OCI-LY3 (cell line): Measurements from ENCODE around the gene SLC38A11.
A peak's percentile ranks its signal among the peaks of the same experiment; 100 is the strongest.

Source experiments
- H2AFZ ChIP-seq: fragments of 200-600, 300-600 bp; shearing (Covaris generic); 2 replicates; pipeline ENCODE4 v1.6.0; 2014; ENCODE audit warnings: antibody characterized with exemption, low read depth, low read length
- H3K27ac ChIP-seq: fragments of 200-600, 300-600 bp; sonication (generic); 2 replicates; pipeline ENCODE4 v1.5.1; 2014; ENCODE audit warnings: mild to moderate bottlenecking, low read length, moderate library complexity, mixed read lengths
- H3K27me3 ChIP-seq: fragments of 200-600, 300-600 bp; sonication (generic); 2 replicates; pipeline ENCODE4 v1.6.1; 2014; ENCODE audit warnings: low read depth, low read length, mixed read lengths
- H3K36me3 ChIP-seq: fragments of 200-600, 300-600 bp; sonication (generic); replicated peaks from 2 replicates; pipeline ENCODE3; 2014; ENCODE audit warnings: low read depth, low read length, mixed read lengths
- H3K4me1 ChIP-seq: fragments of 300-600, 200-600 bp; sonication (generic); 2 replicates; pipeline ENCODE4 v1.6.1; 2014; ENCODE audit warnings: low read length, mixed read lengths
- H3K4me2 ChIP-seq: fragments of 200-600, 300-600 bp; sonication (generic); 2 replicates; pipeline ENCODE4 v1.6.1; 2014; ENCODE audit warnings: low read length, mixed read lengths
- H3K4me3 ChIP-seq: fragments of 300-600, 200-600 bp; sonication (generic); 2 replicates; pipeline ENCODE4 v1.5.1; 2014; ENCODE audit warnings: antibody characterized with exemption, mild to moderate bottlenecking, low read length, moderate library complexity
- H3K79me2 ChIP-seq: fragments of 300-600, 200-600 bp; shearing (Covaris generic); 2 replicates; pipeline ENCODE4 v1.6.1; 2014; ENCODE audit warnings: mild to moderate bottlenecking, low read length, mixed read lengths
- H3K9ac ChIP-seq: fragments of 300-600, 200-600 bp; shearing (Covaris generic); 2 replicates; pipeline ENCODE4 v1.6.0; 2014; ENCODE audit warnings: mild to moderate bottlenecking, low read length, moderate library complexity
- H3K9me3 ChIP-seq: fragments of 200-600, 300-600 bp; shearing (Covaris generic); 2 replicates; pipeline ENCODE4 v1.6.1; 2014; ENCODE audit warnings: low read length, mixed read lengths; ENCODE audit not compliant: insufficient read depth
- H4K20me1 ChIP-seq: fragments of 200-600, 300-600 bp; sonication (generic); 2 replicates; pipeline ENCODE4 v1.6.1; 2016; ENCODE audit warnings: low read length, mixed read lengths; ENCODE audit not compliant: insufficient read depth
- CTCF ChIP-seq: fragments of 200-600, 300-600 bp; sonication (generic); IDR thresholded peaks from 2 replicates; pipeline ENCODE4 v1.5.1; 2014; ENCODE audit warnings: antibody characterized with exemption, low read length, low read depth
- EZH2phosphoT487 ChIP-seq: fragments of 200-600 bp; shearing (Covaris generic); IDR thresholded peaks from 2 replicates; pipeline ENCODE4 v1.6.1; 2018; ENCODE audit warnings: antibody characterized with exemption, mixed run types, low read depth

The SLC38A11 gene

GRCh38 chr2:164873210-164873908 lies 82.0 kb downstream of the SLC38A11 start:
- Histone ChIP-seq H3K4me1 (peaks cover 20% of the 10 kb centered on the region), H3K27me3 (no peaks in the 10 kb centered on the region), H3K9me3 (no peaks in the 10 kb centered on the region), H2AFZ (no peak overlapping the region), H3K79me2 (no peaks in the 10 kb centered on the region), H3K36me3 (no peaks in the 10 kb centered on the region), H3K4me2 (no peak overlapping the region), H3K4me3 (no peak overlapping the region), H3K27ac (no peak overlapping the region), H4K20me1 (no peaks in the 10 kb centered on the region), H3K9ac (no peak overlapping the region)
- no peak for TF ChIP-seq CTCF
- TF ChIP-seq EZH2phosphoT487: no peak

GRCh38 chr2:164871404-164871803 lies 83.9 kb downstream of the SLC38A11 start:
- Histone ChIP-seq H3K27ac (no peak overlapping the region), H3K4me2 (no peak overlapping the region), H4K20me1 (no peaks in the 10 kb centered on the region), H3K27me3 (no peaks in the 10 kb centered on the region), H3K36me3 (no peaks in the 10 kb centered on the region), H3K9me3 (no peaks in the 10 kb centered on the region), H2AFZ (no peak overlapping the region), H3K4me1 (peaks cover 22% of the 10 kb centered on the region), H3K9ac (no peak overlapping the region), H3K79me2 (no peaks in the 10 kb centered on the region), H3K4me3 (no peak overlapping the region)
- TF ChIP-seq CTCF (no peak), EZH2phosphoT487 (no peak)

GRCh38 chr2:164869420-164869772 lies 85.9 kb downstream of the SLC38A11 start:
- H3K4me2 ChIP-seq: no peak overlapping the region
- no peaks in the 10 kb centered on the region for H3K79me2 ChIP-seq
- H3K4me1 ChIP-seq: peaks cover 42% of the 10 kb centered on the region
- H2AFZ ChIP-seq: 0 out of 2 replicates have a peak overlapping the region, but pooled peaks have one; percentile 9
- H3K27ac ChIP-seq: no peak overlapping the region
- H4K20me1 ChIP-seq: no peaks in the 10 kb centered on the region
- H3K9ac ChIP-seq: no peak overlapping the region
- H3K36me3 ChIP-seq: no peaks in the 10 kb centered on the region
- no peaks in the 10 kb centered on the region for H3K27me3 ChIP-seq
- no peaks in the 10 kb centered on the region for H3K9me3 ChIP-seq
- H3K4me3 ChIP-seq: no peak overlapping the region
- TF ChIP-seq EZH2phosphoT487 (no peak), CTCF (no peak)

- no peak for TF ChIP-seq CTCF
- TF ChIP-seq EZH2phosphoT487: no peak
- Histone ChIP-seq H2AFZ (0 out of 2 replicates have a peak overlapping the region, but pooled peaks have one; percentile 9), H3K36me3 (no peaks in the 10 kb centered on the region), H3K4me1 (peaks cover 49% of the 10 kb centered on the region), H3K27me3 (no peaks in the 10 kb centered on the region), H4K20me1 (no peaks in the 10 kb centered on the region), H3K9me3 (no peaks in the 10 kb centered on the region), H3K79me2 (no peaks in the 10 kb centered on the region), H3K27ac (no peak overlapping the region), H3K4me2 (no peak overlapping the region), H3K4me3 (no peak overlapping the region), H3K9ac (no peak overlapping the region)
These were observed 86.5 kb downstream of the SLC38A11 start for GRCh38 chr2:164868563-164869419.
